CD14-positive monocyte (primary cell): ENCODE measurements around the gene ABTB2. TPM values are rescaled to one million over a fixed set of nuclear protein-coding genes. Genes with fewer than 3 reads are reported as not detected.

Source experiments
- DNase-seq, 3 donors: peaks; one replicate each; pipeline ENCODE4 v3.0.0-alpha.2; 2011 to 2022
- H2AFZ ChIP-seq: 2 replicates; pipeline ENCODE4 v1.6.0; 2012; ENCODE audit warnings: mild to moderate bottlenecking, low read depth, low read length, inconsistent platforms; ENCODE audit not compliant: insufficient read depth, poor library complexity, severe bottlenecking
- H3K27ac ChIP-seq, 2 donors: 1 replicate in 1 of 2; 2 replicates in 1 of 2; pipeline ENCODE4 v1.5.1; 2012 to 2013; ENCODE audit warnings: low read length in 2 of 2, control low read depth in 1 of 2, inconsistent platforms in 1 of 2, low read depth in 1 of 2, mild to moderate bottlenecking in 1 of 2
- H3K27me3 ChIP-seq, 2 donors: one replicate each; pipeline versions ENCODE4 v1.6.0 to v1.6.1; 2011 to 2013; ENCODE audit warnings: low read length in 2 of 2; ENCODE audit not compliant: control insufficient read depth in 2 of 2, insufficient read depth in 2 of 2
- H3K36me3 ChIP-seq, 2 donors: replicated peaks in 1 of 2; 1 replicate in 1 of 2; 2 replicates in 1 of 2; pipeline versions ENCODE4 v1.5.1 to v1.6.1; 2012 to 2013; ENCODE audit warnings: low read length in 2 of 2, control low read depth in 1 of 2, inconsistent platforms in 1 of 2, mild to moderate bottlenecking in 1 of 2; ENCODE audit not compliant: insufficient read depth in 2 of 2, control insufficient read depth in 1 of 2
- H3K4me1 ChIP-seq, 2 donors: 1 replicate in 1 of 2; 2 replicates in 1 of 2; pipeline versions ENCODE4 v1.5.1 to v1.6.1; 2012 to 2013; ENCODE audit warnings: low read length in 2 of 2, control low read depth in 1 of 2, inconsistent platforms in 1 of 2, mild to moderate bottlenecking in 1 of 2, moderate library complexity in 1 of 2; ENCODE audit not compliant: insufficient read depth in 2 of 2, control insufficient read depth in 1 of 2
- H3K4me2 ChIP-seq: replicated peaks from 2 replicates; pipeline ENCODE3; 2012; ENCODE audit warnings: low read length, moderate library complexity, mild to moderate bottlenecking; ENCODE audit not compliant: poor library complexity, severe bottlenecking; ENCODE audit errors: extremely low read depth
- H3K4me3 ChIP-seq, 3 experiments: fragments of 200-600 bp in 1 of 3; sonication (generic) in 1 of 3; replicated peaks in 1 of 3; 1 replicate in 2 of 3; 2 replicates in 1 of 3; pipeline ENCODE4 v1.5.1; 2011 to 2013; ENCODE audit warnings: low read length in 3 of 3, mild to moderate bottlenecking in 3 of 3, control low read depth in 2 of 3, low read depth in 2 of 3, inconsistent platforms in 1 of 3, moderate library complexity in 1 of 3
- H3K79me2 ChIP-seq: 2 replicates; pipeline ENCODE4 v1.6.0; 2012; ENCODE audit warnings: mild to moderate bottlenecking, control low read depth, inconsistent platforms, low read length, moderate library complexity; ENCODE audit not compliant: insufficient read depth
- H3K9ac ChIP-seq: 2 replicates; pipeline ENCODE4 v1.6.0; 2017; ENCODE audit warnings: low read length, mild to moderate bottlenecking; ENCODE audit not compliant: insufficient read depth, poor library complexity, severe bottlenecking
- H3K9me3 ChIP-seq, 2 donors: replicated peaks in 1 of 2; 1 replicate in 1 of 2; 2 replicates in 1 of 2; pipeline versions ENCODE4 v1.5.1 to v1.6.1; 2012 to 2013; ENCODE audit warnings: low read length in 2 of 2, control low read depth in 1 of 2; ENCODE audit not compliant: control insufficient read depth in 1 of 2, insufficient read depth in 1 of 2
- H4K20me1 ChIP-seq: 2 replicates; pipeline ENCODE4 v1.6.0; 2012; ENCODE audit warnings: mild to moderate bottlenecking, low read length, control low read depth, moderate library complexity; ENCODE audit not compliant: insufficient read depth
- H3K27ac Mint-ChIP-seq, 7 donors: one replicate each; pipeline ENCODE4 v1.8.0; 2020; ENCODE audit warnings: mild to moderate bottlenecking in 7 of 7, mixed read lengths in 7 of 7, moderate library complexity in 6 of 7, inconsistent platforms in 2 of 7
- H3K27me3 Mint-ChIP-seq, 3 donors: one replicate each; pipeline ENCODE4 v1.8.0; 2021 to 2022; ENCODE audit warnings: low read depth in 3 of 3, mild to moderate bottlenecking in 3 of 3, mixed read lengths in 3 of 3, moderate library complexity in 3 of 3, inconsistent platforms in 1 of 3
- H3K36me3 Mint-ChIP-seq, 2 donors: one replicate each; pipeline ENCODE4 v1.8.0; 2020; ENCODE audit warnings: mixed read lengths in 2 of 2, inconsistent platforms in 1 of 2, mild to moderate bottlenecking in 1 of 2
- H3K4me1 Mint-ChIP-seq: one replicate; pipeline ENCODE4 v1.8.0; 2020; ENCODE audit warnings: mild to moderate bottlenecking, mixed read lengths
- H3K4me3 Mint-ChIP-seq, 2 donors: one replicate each; pipeline ENCODE4 v1.8.0; 2020; ENCODE audit warnings: mild to moderate bottlenecking in 2 of 2, mixed read lengths in 2 of 2, moderate library complexity in 1 of 2
- H3K9me3 Mint-ChIP-seq, 7 donors: one replicate each; pipeline ENCODE4 v1.8.0; 2020 to 2022; ENCODE audit warnings: mixed read lengths in 7 of 7, mild to moderate bottlenecking in 6 of 7, moderate library complexity in 6 of 7, inconsistent platforms in 2 of 7
- CTCF ChIP-seq: fragments of 200-600 bp; IDR thresholded peaks from one replicate; pipeline ENCODE4 v1.8.0; 2022; ENCODE audit warnings: antibody characterized with exemption, mild to moderate bottlenecking
- WGBS: methylation state at CpG from one replicate; pipeline ENCODE4 v1.1.5; 2013; ENCODE audit warnings: missing lambda C conversion rate; ENCODE audit not compliant: insufficient coverage; 5-methylcytosine and 5-hydroxymethylcytosine counted together
- intact Hi-C, 2 donors: fragments of 100-400 bp; cut with micrococcal nuclease; formaldehyde crosslinking; loops; one replicate each; pipeline versions ENCODE4 v1.15.0 to v1.15.1; 2023
- polyA plus RNA-seq, 3 donors: library from polyadenylated mRNA; depleted of rRNA in 1 of 3; unstranded in 2 of 3; stranded (reverse) in 1 of 3; fragments of 300-500 nt in 2 of 3; fragments of >200 nt in 1 of 3; fragmentation: Illumina TruSeq in 2 of 3; gene quantifications; 1 replicate in 2 of 3; 2 replicates in 1 of 3; pipeline ENCODE4 v1.2.3, GENCODE V29; 2012 to 2021

Gene ABTB2
- polyA plus RNA-seq, 3 donors: 0.25 to 1.7 (median 0.26) TPM

- Histone ChIP-seq H3K9ac (no peak overlapping the region), H3K4me1 (no peaks in the 10 kb centered on the region), H2AFZ (peak overlapping the region; percentile 11), H3K79me2 (no peaks in the 10 kb centered on the region), H3K36me3 (no peaks in the 10 kb centered on the region), H3K27me3 (no peaks in the 10 kb centered on the region), H4K20me1 (no peaks in the 10 kb centered on the region), H3K4me3 (no peak overlapping the region), H3K9me3 (peaks cover 18 to 22% of the 10 kb centered on the region in 2 donors), H3K4me2 (no peak overlapping the region), H3K27ac (no peak overlapping the region)
- no peak for DNase-seq
- intact Hi-C loops: no loop called here
- Mint-ChIP-seq H3K27ac (no peak overlapping the region), H3K36me3 (peaks cover 0 to 3% of the 10 kb centered on the region in 2 donors), H3K4me3 (no peak overlapping the region), H3K4me1 (peaks cover 3% of the 10 kb centered on the region), H3K27me3 (peaks cover 0 to 2% (median 0%) of the 10 kb centered on the region in 3 donors), H3K9me3 (peaks cover 14 to 35% (median 25%) of the 10 kb centered on the region in 7 donors)
- no peak for TF ChIP-seq CTCF
- WGBS: no CpG with 5 or more reads among the region's 1 CpG
These were observed 21.3 kb upstream of the ABTB2 start for GRCh38 chr11:34379079-34379478.

DNA sequence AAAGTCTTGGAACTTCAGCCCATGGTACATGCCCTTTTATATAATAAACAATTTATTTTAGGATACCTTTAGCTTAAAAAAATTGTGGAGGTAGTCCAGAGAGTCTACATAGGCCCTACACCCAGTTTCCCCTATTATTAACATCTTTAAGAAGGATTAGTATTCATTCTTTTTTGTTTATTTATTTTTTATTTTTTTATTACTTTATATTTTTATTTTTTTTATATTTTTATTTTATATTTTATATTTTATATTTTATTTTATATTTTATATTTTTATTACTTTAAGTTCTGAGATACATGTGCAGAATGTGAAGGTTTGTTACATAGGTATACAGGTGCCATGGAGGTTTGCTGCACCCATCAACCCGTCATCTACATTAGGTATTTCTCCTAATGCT, 15.9 kb upstream of the ABTB2 start:
- no peak overlapping the region for H3K27ac ChIP-seq
- H3K27me3 ChIP-seq: no peaks in the 10 kb centered on the region
- DNase-seq: no peak
- no peaks in the 10 kb centered on the region for H4K20me1 ChIP-seq
- Mint-ChIP-seq H3K27me3 (no peaks in the 10 kb centered on the region), H3K9me3 (peaks cover 14 to 35% (median 23%) of the 10 kb centered on the region in 7 donors), H3K4me1 (peaks cover 13% of the 10 kb centered on the region), H3K27ac (no peak overlapping the region), H3K4me3 (no peak overlapping the region), H3K36me3 (peaks cover 0 to 3% of the 10 kb centered on the region in 2 donors)
- H2AFZ ChIP-seq: no peak overlapping the region
- peaks cover 11 to 14% of the 10 kb centered on the region in 2 donors for H3K4me1 ChIP-seq
- H3K4me2 ChIP-seq: no peak overlapping the region
- H3K9me3 ChIP-seq: peaks cover 18 to 22% of the 10 kb centered on the region in 2 donors
- intact Hi-C loops: loop anchor here (5.0 kb wide), 3 partner anchors 34 to 59 kb away; no protein-coding TSS in a partner anchor
- no peaks in the 10 kb centered on the region for H3K79me2 ChIP-seq
- no peak overlapping the region for H3K9ac ChIP-seq
- H3K4me3 ChIP-seq: no peak overlapping the region
- H3K36me3 ChIP-seq: no peaks in the 10 kb centered on the region
- WGBS: no CpG with 5 or more reads among the region's 1 CpG
- TF ChIP-seq CTCF: no peak
